MCF 10A (cell line): ENCODE data around the gene TPST1. TPM values are rescaled to one million over a fixed set of nuclear protein-coding genes. Genes with fewer than 3 reads are reported as not detected.
"Not testable (repeated sequence)": the region's sequence is repeated elsewhere in the genome, so short reads cannot be mapped to it uniquely, and the experiment has no call there.

Experiments used
- BruUV-seq: library from RNA; stranded (reverse); fragments of 400-500 nt; replicated peaks from 2 replicates; lab custom pipeline; 2021; lab: Mats Ljungman, UMichigan
- CTCF ChIA-PET: fragments of 300-600 bp; sonication (Branson Sonifier 250); formaldehyde crosslinking; extraction: SDS; loops from one replicate; lab custom pipeline; 2021; ENCODE audit warnings: antibody characterized with exemption, inconsistent platforms; lab: Yijun Ruan, JAX
- POLR2A ChIA-PET: fragments of 300-600, 350-650 bp; sonication (Branson Sonifier 250); formaldehyde crosslinking; extraction: SDS; loops from one replicate; lab custom pipeline; 2020; ENCODE audit warnings: antibody characterized with exemption, inconsistent platforms; lab: Yijun Ruan, JAX
- DNase-seq: peaks from one replicate; pipeline ENCODE4 v3.0.0-alpha.2; 2018; ENCODE audit not compliant: unreplicated experiment
- H3K27ac Mint-ChIP-seq: one replicate; pipeline ENCODE4 v1.8.0; 2022; ENCODE audit warnings: mild to moderate bottlenecking, low read depth, mixed read lengths; ENCODE audit not compliant: unreplicated experiment
- H3K27me3 Mint-ChIP-seq: one replicate; pipeline ENCODE4 v1.8.0; 2022; ENCODE audit warnings: mixed read lengths; ENCODE audit not compliant: insufficient read depth, unreplicated experiment
- H3K36me3 Mint-ChIP-seq: one replicate; pipeline ENCODE4 v1.8.0; 2022; ENCODE audit warnings: mild to moderate bottlenecking, moderate library complexity, mixed read lengths; ENCODE audit not compliant: insufficient read depth, unreplicated experiment
- H3K4me1 Mint-ChIP-seq: one replicate; pipeline ENCODE4 v1.8.0; 2022; ENCODE audit warnings: mixed read lengths; ENCODE audit not compliant: insufficient read depth, unreplicated experiment
- H3K4me3 Mint-ChIP-seq: one replicate; pipeline ENCODE4 v1.8.0; 2022; ENCODE audit warnings: mild to moderate bottlenecking, moderate library complexity, mixed read lengths; ENCODE audit not compliant: unreplicated experiment
- H3K9me3 Mint-ChIP-seq: one replicate; pipeline ENCODE4 v1.8.0; 2022; ENCODE audit warnings: mixed read lengths; ENCODE audit not compliant: unreplicated experiment
- CTCF ChIP-seq: fragments of 200-600 bp; IDR thresholded peaks from one replicate; pipeline ENCODE4 v1.8.0; 2022; ENCODE audit warnings: antibody characterized with exemption, mild to moderate bottlenecking; ENCODE audit not compliant: unreplicated experiment
- intact Hi-C: fragments of 100-400 bp; cut with micrococcal nuclease; formaldehyde crosslinking; loops from 2 replicates; pipeline ENCODE4 v1.14.1; 2022
- total RNA-seq: library from RNA; stranded (reverse); gene quantifications from 2 replicates; pipeline ENCODE4 v1.2.3, GENCODE V29; 2022

TPST1 gene
- total RNA-seq, 1 experiment from 2014 or later = 3.2 TPM

- BruUV-seq = no TSS peak
- no peaks in the 10 kb centered on the region for H3K36me3 Mint-ChIP-seq
- no peak overlapping the region for H3K4me3 Mint-ChIP-seq
- intact Hi-C loops = no loop called here
- H3K9me3 Mint-ChIP-seq = no peaks in the 10 kb centered on the region
- H3K27me3 Mint-ChIP-seq = no peaks in the 10 kb centered on the region
- H3K4me1 Mint-ChIP-seq = no peaks in the 10 kb centered on the region
- ChIA-PET CTCF (interaction anchor here (0.9 to 1.2 kb wide), 3 partner anchors 8 to 140 kb away, joined by 3 to 4 read pairs (median 3); no protein-coding TSS in a partner anchor), POLR2A (interaction anchor here (0.8 kb wide), 1 partner anchor 21 kb away, joined by 3 read pairs; no protein-coding TSS in a partner anchor)
- H3K27ac Mint-ChIP-seq = no peak overlapping the region
- TF ChIP-seq CTCF = no peak
- peak; percentile 58 for DNase-seq
Measured at GRCh38 chr7:66170309-66171231, 34.6 kb upstream of the TPST1 start.

GRCh38 chr7:66172536-66173401 lies 32.4 kb upstream of the TPST1 start:
- H3K4me1 Mint-ChIP-seq, CTCF ChIA-PET, H3K4me3 Mint-ChIP-seq, DNase-seq, H3K27ac Mint-ChIP-seq, intact Hi-C loops, POLR2A ChIA-PET, BruUV-seq, H3K36me3 Mint-ChIP-seq, H3K27me3 Mint-ChIP-seq, H3K9me3 Mint-ChIP-seq: not testable (repeated sequence)

DNA sequence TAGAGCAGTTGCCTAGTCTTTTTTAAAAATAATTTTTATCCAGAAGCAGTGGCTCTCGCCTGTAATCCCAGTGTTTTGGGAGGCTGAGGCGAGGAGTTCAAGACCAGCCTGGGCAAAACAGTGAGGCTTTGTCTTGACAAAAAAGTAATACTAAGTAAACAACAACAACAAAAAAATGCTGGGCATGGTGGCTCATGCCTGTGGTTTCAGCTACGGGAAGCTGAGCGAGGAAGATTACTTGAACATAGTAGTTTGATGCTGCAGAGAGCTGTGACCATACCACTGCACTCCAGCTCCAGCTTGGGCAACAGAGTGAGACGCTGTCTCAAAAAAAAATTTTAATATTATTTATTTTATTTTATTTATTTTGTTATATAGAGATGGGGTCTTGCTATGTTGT lies 31.3 kb upstream of the TPST1 start:
- no peak for TF ChIP-seq CTCF
- POLR2A ChIA-PET = no interaction called here
- Mint-ChIP-seq H3K9me3 (no peaks in the 10 kb centered on the region), H3K36me3 (no peaks in the 10 kb centered on the region), H3K27me3 (no peaks in the 10 kb centered on the region), H3K27ac (no peak overlapping the region), H3K4me3 (no peak overlapping the region), H3K4me1 (no peaks in the 10 kb centered on the region)
- no peak for DNase-seq
- CTCF ChIA-PET = no interaction called here
- BruUV-seq = no TSS peak
- intact Hi-C loops = no loop called here

- H3K4me1 Mint-ChIP-seq, POLR2A ChIA-PET, H3K36me3 Mint-ChIP-seq, CTCF ChIA-PET, H3K27me3 Mint-ChIP-seq, intact Hi-C loops, H3K4me3 Mint-ChIP-seq, DNase-seq, BruUV-seq, H3K9me3 Mint-ChIP-seq, H3K27ac Mint-ChIP-seq: not testable (repeated sequence)
Measured at GRCh38 chr7:66175006-66175405, 30.1 kb upstream of the TPST1 start.
